ENCODE measurements around the gene BIN1. TPM values are rescaled to one million over a fixed set of nuclear protein-coding genes. Genes with fewer than 3 reads are reported as not detected.

BIN1 gene
- total RNA-seq, 1 experiment from 2014 or later, result 87.5 TPM

GRCh38 chr2:127089478-127090235 lies 17.3 kb downstream of the BIN1 start:
- Histone ChIP-seq H2AFZ (no peak overlapping the region), H3K9me3 (ENCODE audit: insufficient read depth, low read depth) (no peaks in the 10 kb centered on the region), H3K27ac (no peak overlapping the region), H3K4me2 (no peak overlapping the region), H3K79me2 (ENCODE audit: low read depth) (peaks cover 75% of the 10 kb centered on the region), H3K4me1 (replicated peaks; ENCODE audit: insufficient read depth) (peaks cover 43% of the 10 kb centered on the region), H3K4me3 (no peak overlapping the region), H3F3A (ENCODE audit: insufficient read depth, low read depth) (peaks cover 15% of the 10 kb centered on the region; the same call in 1 of the 2 replicates), H3K36me3 (ENCODE audit: low read depth) (no peaks in the 10 kb centered on the region), H3K27me3 (ENCODE audit: insufficient read depth, low read depth) (no peaks in the 10 kb centered on the region), H3K9me2 (ENCODE audit: insufficient read depth) (no peaks in the 10 kb centered on the region), H4K20me1 (ENCODE audit: insufficient read depth) (peaks cover under 1% of the 10 kb centered on the region; the same call in 1 of the 2 replicates)
- DNase-seq, result no peak
- ChIA-PET CTCF (interaction anchor here (0.5 to 0.6 kb wide), 3 partner anchors 108 to 1286 kb away, joined by 4 to 7 read pairs (median 5); no protein-coding TSS in a partner anchor), POLR2A (ENCODE audit: unreplicated experiment) (no interaction called here)
- TF ChIP-seq EZH2 (IDR thresholded peaks at IDR 0.05; ENCODE audit: low read depth), result no peak
- TF ChIP-seq CTCF (conservative IDR thresholded peaks at IDR 0.05), result no peak
- intact Hi-C loops (cut with micrococcal nuclease; ENCODE audit: unreplicated experiment), result loop anchor here (5.0 kb wide), 1 partner anchor 933 kb away; no protein-coding TSS in a partner anchor
- no TSS peak for BruUV-seq (replicated peaks)

- Histone ChIP-seq H3K27me3 (ENCODE audit: insufficient read depth, low read depth) (no peaks in the 10 kb centered on the region), H3F3A (ENCODE audit: insufficient read depth, low read depth) (peaks cover 16% of the 10 kb centered on the region), H3K4me2 (no peak overlapping the region), H3K4me3 (no peak overlapping the region), H3K27ac (no peak overlapping the region), H3K79me2 (ENCODE audit: low read depth) (peaks cover 77% of the 10 kb centered on the region), H4K20me1 (ENCODE audit: insufficient read depth) (peaks cover 10% of the 10 kb centered on the region), H2AFZ (no peak overlapping the region), H3K4me1 (replicated peaks; ENCODE audit: insufficient read depth) (peaks cover 43% of the 10 kb centered on the region), H3K9me3 (ENCODE audit: insufficient read depth, low read depth) (no peaks in the 10 kb centered on the region), H3K36me3 (ENCODE audit: low read depth) (0 out of 2 replicates have a peak, but pooled peaks cover under 1% of the 10 kb centered on the region), H3K9me2 (ENCODE audit: insufficient read depth) (no peaks in the 10 kb centered on the region)
- intact Hi-C loops (cut with micrococcal nuclease; ENCODE audit: unreplicated experiment), result no loop called here
- no TSS peak for BruUV-seq (replicated peaks)
- TF ChIP-seq EZH2 (IDR thresholded peaks at IDR 0.05; ENCODE audit: low read depth) (no peak), CTCF (conservative IDR thresholded peaks at IDR 0.05) (no peak)
- POLR2A ChIA-PET (ENCODE audit: unreplicated experiment), result no interaction called here
- CTCF ChIA-PET, result interaction anchor here (0.5 kb wide), 1 partner anchor 16 kb away, joined by 4 read pairs; no protein-coding TSS in a partner anchor
- DNase-seq, result no peak
Observed at GRCh38 chr2:127088706-127089105, 18.2 kb downstream of the BIN1 start.

- peaks cover 21% of the 10 kb centered on the region for H3F3A ChIP-seq (ENCODE audit: insufficient read depth, low read depth)
- H3K4me3 ChIP-seq, result no peak overlapping the region
- H3K4me2 ChIP-seq, result no peak overlapping the region
- CTCF ChIA-PET, result no interaction called here
- H3K36me3 ChIP-seq (ENCODE audit: low read depth), result peaks cover 7% of the 10 kb centered on the region; the same call in 1 of the 2 replicates
- POLR2A ChIA-PET (ENCODE audit: unreplicated experiment), result no interaction called here
- no peaks in the 10 kb centered on the region for H3K27me3 ChIP-seq (ENCODE audit: insufficient read depth, low read depth)
- peaks cover 17% of the 10 kb centered on the region for H4K20me1 ChIP-seq (ENCODE audit: insufficient read depth)
- no peak for TF ChIP-seq EZH2 (IDR thresholded peaks at IDR 0.05; ENCODE audit: low read depth)
- TF ChIP-seq CTCF (conservative IDR thresholded peaks at IDR 0.05), result no peak
- intact Hi-C loops (cut with micrococcal nuclease; ENCODE audit: unreplicated experiment), result no loop called here
- H3K9me2 ChIP-seq (ENCODE audit: insufficient read depth), result no peaks in the 10 kb centered on the region
- no peak overlapping the region for H2AFZ ChIP-seq
- H3K27ac ChIP-seq, result no peak overlapping the region
- DNase-seq, result no peak
- no TSS peak for BruUV-seq (replicated peaks)
- no peaks in the 10 kb centered on the region for H3K9me3 ChIP-seq (ENCODE audit: insufficient read depth, low read depth)
- peaks cover 77% of the 10 kb centered on the region for H3K79me2 ChIP-seq (ENCODE audit: low read depth)
- peaks cover 43% of the 10 kb centered on the region for H3K4me1 ChIP-seq (replicated peaks; ENCODE audit: insufficient read depth)
Observed at GRCh38 chr2:127087791-127088495, 19.0 kb downstream of the BIN1 start.

All from PC-9 (cell line).